Karpas-422 (cell line): Measurements from ENCODE around the gene PACS1. TPM values are rescaled to one million over a fixed set of nuclear protein-coding genes. Genes with fewer than 3 reads are reported as not detected.
A peak's percentile ranks its signal among the peaks of the same experiment; 100 is the strongest.

Experiments
- DNase-seq: peaks from one replicate; pipeline ENCODE4 v3.0.0-alpha.2; 2015
- H2AFZ ChIP-seq: fragments of 200-600 bp; sonication (generic); 2 replicates; pipeline ENCODE4 v1.6.1; 2014; ENCODE audit warnings: antibody characterized with exemption, low read length, mixed read lengths
- H3K27ac ChIP-seq: fragments of 200-600 bp; sonication (generic); 2 replicates; pipeline ENCODE4 v1.5.1; 2014; ENCODE audit warnings: mild to moderate bottlenecking, low read length, moderate library complexity
- H3K27me3 ChIP-seq: fragments of 200-600 bp; sonication (generic); 2 replicates; pipeline ENCODE4 v1.6.1; 2014; ENCODE audit warnings: low read length, mixed read lengths
- H3K36me3 ChIP-seq: fragments of 200-600 bp; sonication (generic); 2 replicates; pipeline ENCODE4 v1.6.1; 2014; ENCODE audit warnings: low read length, mixed read lengths; ENCODE audit not compliant: insufficient read depth
- H3K4me1 ChIP-seq: fragments of 200-600 bp; sonication (generic); 2 replicates; pipeline ENCODE4 v1.6.1; 2014; ENCODE audit warnings: mild to moderate bottlenecking, low read length, mixed read lengths
- H3K4me2 ChIP-seq: fragments of 200-600 bp; sonication (generic); 2 replicates; pipeline ENCODE4 v1.6.1; 2014; ENCODE audit warnings: low read length, low read depth, mild to moderate bottlenecking; ENCODE audit not compliant: poor library complexity, severe bottlenecking
- H3K4me3 ChIP-seq: fragments of 200-600 bp; sonication (generic); 2 replicates; pipeline ENCODE4 v1.5.1; 2014; ENCODE audit warnings: mild to moderate bottlenecking, antibody characterized with exemption, low read length, mixed read lengths
- H3K79me2 ChIP-seq: fragments of 200-600 bp; sonication (generic); 2 replicates; pipeline ENCODE4 v1.6.1; 2014; ENCODE audit warnings: mild to moderate bottlenecking, low read length, mixed read lengths
- H3K9ac ChIP-seq: fragments of 200-600 bp; sonication (generic); 2 replicates; pipeline ENCODE4 v1.6.0; 2014; ENCODE audit warnings: low read length
- H3K9me2 ChIP-seq: fragments of 200-600 bp; sonication (generic), shearing (Covaris generic); replicated peaks from 2 replicates; pipeline ENCODE4 v1.6.0; 2014; ENCODE audit warnings: mild to moderate bottlenecking, low read length, moderate library complexity; ENCODE audit not compliant: insufficient read depth
- H3K9me3 ChIP-seq: fragments of 300-700, 200-600 bp; sonication (generic); 2 replicates; pipeline ENCODE4 v1.6.1; 2014; ENCODE audit warnings: low read length, mixed read lengths
- H4K20me1 ChIP-seq: fragments of 200-600 bp; sonication (generic); 2 replicates; pipeline ENCODE4 v1.6.1; 2014; ENCODE audit warnings: mild to moderate bottlenecking, antibody characterized with exemption, low read length, low read depth; ENCODE audit not compliant: insufficient read depth
- total RNA-seq: library from RNA; depleted of rRNA; stranded (reverse); fragments of >200 nt; shearing (Covaris generic); gene quantifications from 2 replicates; pipeline ENCODE4 v1.2.3, GENCODE V29; 2014; ENCODE audit warnings: low replicate concordance

PACS1 gene
- total RNA-seq, 1 experiment from 2014 or later = 60.5 TPM

DNA sequence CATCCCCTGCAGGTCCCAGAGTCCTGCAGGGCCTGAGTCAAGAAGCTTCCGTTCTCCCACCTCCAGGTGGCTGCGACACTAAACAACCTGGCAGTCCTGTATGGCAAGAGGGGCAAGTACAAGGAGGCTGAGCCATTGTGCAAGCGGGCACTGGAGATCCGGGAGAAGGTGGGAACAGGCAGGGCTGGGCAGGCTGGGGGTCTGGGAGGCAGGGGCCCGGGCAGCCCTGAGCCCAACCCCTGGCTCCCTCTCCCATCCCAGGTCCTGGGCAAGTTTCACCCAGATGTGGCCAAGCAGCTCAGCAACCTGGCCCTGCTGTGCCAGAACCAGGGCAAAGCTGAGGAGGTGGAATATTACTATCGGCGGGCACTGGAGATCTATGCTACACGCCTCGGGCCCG is 193.7 kb downstream of the PACS1 start:
- no peak overlapping the region for H3K4me3 ChIP-seq
- peaks cover 18% of the 10 kb centered on the region for H3K79me2 ChIP-seq
- no peak for DNase-seq
- H2AFZ ChIP-seq = no peak overlapping the region
- H3K4me2 ChIP-seq = no peak overlapping the region
- H3K36me3 ChIP-seq = peaks cover 18% of the 10 kb centered on the region; the same call in 1 of the 2 replicates
- H3K4me1 ChIP-seq = peaks cover 24% of the 10 kb centered on the region
- H3K9me2 ChIP-seq = no peaks in the 10 kb centered on the region
- H3K9me3 ChIP-seq = no peaks in the 10 kb centered on the region
- no peaks in the 10 kb centered on the region for H3K27me3 ChIP-seq
- H4K20me1 ChIP-seq = peaks cover 11% of the 10 kb centered on the region; the same call in 1 of the 2 replicates
- no peak overlapping the region for H3K9ac ChIP-seq
- no peak overlapping the region for H3K27ac ChIP-seq

DNA sequence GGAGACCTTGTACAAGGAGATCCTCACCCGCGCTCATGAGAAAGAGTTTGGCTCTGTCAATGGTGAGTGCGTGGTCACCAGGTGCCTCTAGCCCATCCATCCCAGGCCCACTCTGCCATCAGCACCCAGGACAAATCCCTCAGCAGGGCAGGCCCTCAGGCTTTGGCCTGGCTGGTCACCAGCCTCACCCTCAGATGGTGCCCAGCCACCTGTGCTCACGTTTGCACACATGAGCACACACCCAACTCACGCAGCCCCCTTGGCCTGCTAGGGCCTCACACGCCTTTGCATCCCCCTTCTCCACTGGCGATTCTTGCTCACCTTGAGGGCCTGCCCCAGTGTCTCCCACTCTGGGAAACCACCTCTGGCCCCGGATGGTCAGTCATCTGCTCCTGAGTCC is 194.3 kb downstream of the PACS1 start:
- Histone ChIP-seq H2AFZ (no peak overlapping the region), H3K27ac (no peak overlapping the region), H3K4me3 (no peak overlapping the region), H3K36me3 (peaks cover 14% of the 10 kb centered on the region; the same call in 1 of the 2 replicates), H3K9me3 (no peaks in the 10 kb centered on the region), H4K20me1 (peaks cover 11% of the 10 kb centered on the region; the same call in 1 of the 2 replicates), H3K4me1 (peaks cover 21% of the 10 kb centered on the region), H3K27me3 (no peaks in the 10 kb centered on the region), H3K4me2 (no peak overlapping the region), H3K79me2 (peaks cover 18% of the 10 kb centered on the region), H3K9me2 (no peaks in the 10 kb centered on the region), H3K9ac (no peak overlapping the region)
- DNase-seq = no peak

DNA sequence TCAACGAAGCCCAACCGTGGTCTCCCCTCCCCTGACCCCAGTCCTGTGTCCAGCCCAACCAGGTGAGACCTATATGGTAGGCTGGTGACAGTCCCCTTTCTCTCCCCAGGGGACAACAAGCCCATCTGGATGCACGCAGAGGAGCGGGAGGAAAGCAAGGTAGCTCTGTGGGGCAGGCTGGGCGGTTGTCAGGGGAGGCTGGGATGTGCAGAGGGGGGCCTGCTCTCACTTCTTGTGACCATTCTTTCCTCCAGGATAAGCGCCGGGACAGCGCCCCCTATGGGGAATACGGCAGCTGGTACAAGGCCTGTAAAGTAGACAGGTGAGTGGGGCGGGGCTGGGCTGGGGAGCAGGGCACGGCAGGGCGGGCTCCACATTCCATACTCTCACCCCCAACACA is 194.8 kb downstream of the PACS1 start:
- no peaks in the 10 kb centered on the region for H3K9me3 ChIP-seq
- H3K4me2 ChIP-seq = no peak overlapping the region
- H3K27me3 ChIP-seq = no peaks in the 10 kb centered on the region
- H3K79me2 ChIP-seq = peaks cover 18% of the 10 kb centered on the region
- H4K20me1 ChIP-seq = peaks cover 11% of the 10 kb centered on the region; the same call in 1 of the 2 replicates
- H3K36me3 ChIP-seq = peaks cover 8% of the 10 kb centered on the region; the same call in 1 of the 2 replicates
- H3K4me3 ChIP-seq = no peak overlapping the region
- no peak overlapping the region for H2AFZ ChIP-seq
- H3K9ac ChIP-seq = no peak overlapping the region
- no peaks in the 10 kb centered on the region for H3K9me2 ChIP-seq
- H3K4me1 ChIP-seq = peaks cover 25% of the 10 kb centered on the region
- peak; percentile 87 for DNase-seq
- H3K27ac ChIP-seq = no peak overlapping the region

DNA sequence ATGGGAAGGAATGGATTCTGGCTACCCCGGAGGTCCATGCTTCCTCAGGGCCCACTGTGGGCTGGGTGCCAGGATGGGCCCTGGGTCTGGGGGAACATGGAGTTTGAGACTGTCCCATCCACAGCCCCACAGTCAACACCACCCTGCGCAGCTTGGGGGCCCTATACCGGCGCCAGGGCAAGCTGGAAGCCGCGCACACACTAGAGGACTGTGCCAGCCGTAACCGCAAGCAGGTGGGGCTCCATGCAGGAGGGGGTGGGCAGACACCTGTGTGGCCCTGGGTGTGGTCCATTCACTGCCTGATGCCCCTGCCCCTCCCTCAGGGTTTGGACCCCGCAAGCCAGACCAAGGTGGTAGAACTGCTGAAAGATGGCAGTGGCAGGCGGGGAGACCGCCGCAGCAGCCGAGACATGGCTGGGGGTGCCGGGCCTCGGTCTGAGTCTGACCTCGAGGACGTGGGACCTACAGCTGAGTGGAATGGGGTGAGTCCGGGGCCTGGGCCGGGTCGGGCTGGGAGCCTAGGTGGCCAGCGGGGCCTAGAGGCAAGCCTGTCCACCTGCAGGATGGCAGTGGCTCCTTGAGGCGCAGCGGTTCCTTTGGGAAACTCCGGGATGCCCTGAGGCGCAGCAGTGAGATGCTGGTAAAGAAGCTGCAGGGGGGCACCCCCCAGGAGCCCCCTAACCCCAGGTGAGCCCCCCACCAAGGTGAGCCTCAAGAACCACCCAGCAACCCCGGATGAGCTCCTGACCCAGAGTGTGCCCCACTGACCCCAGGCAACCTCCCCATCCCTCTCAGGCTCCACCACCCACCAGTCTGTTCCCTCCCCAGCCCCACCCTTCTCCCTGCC is 195.7 kb downstream of the PACS1 start:
- Histone ChIP-seq H3K4me3 (no peak overlapping the region), H3K36me3 (peaks cover 4% of the 10 kb centered on the region; the same call in 1 of the 2 replicates), H3K27ac (no peak overlapping the region), H3K9me2 (no peaks in the 10 kb centered on the region), H3K4me1 (peaks cover 27% of the 10 kb centered on the region), H3K9ac (no peak overlapping the region), H3K79me2 (peaks cover 22% of the 10 kb centered on the region), H4K20me1 (peaks cover 11% of the 10 kb centered on the region; the same call in 1 of the 2 replicates), H3K27me3 (no peaks in the 10 kb centered on the region), H3K9me3 (no peaks in the 10 kb centered on the region), H2AFZ (no peak overlapping the region), H3K4me2 (no peak overlapping the region)
- DNase-seq = no peak

DNA sequence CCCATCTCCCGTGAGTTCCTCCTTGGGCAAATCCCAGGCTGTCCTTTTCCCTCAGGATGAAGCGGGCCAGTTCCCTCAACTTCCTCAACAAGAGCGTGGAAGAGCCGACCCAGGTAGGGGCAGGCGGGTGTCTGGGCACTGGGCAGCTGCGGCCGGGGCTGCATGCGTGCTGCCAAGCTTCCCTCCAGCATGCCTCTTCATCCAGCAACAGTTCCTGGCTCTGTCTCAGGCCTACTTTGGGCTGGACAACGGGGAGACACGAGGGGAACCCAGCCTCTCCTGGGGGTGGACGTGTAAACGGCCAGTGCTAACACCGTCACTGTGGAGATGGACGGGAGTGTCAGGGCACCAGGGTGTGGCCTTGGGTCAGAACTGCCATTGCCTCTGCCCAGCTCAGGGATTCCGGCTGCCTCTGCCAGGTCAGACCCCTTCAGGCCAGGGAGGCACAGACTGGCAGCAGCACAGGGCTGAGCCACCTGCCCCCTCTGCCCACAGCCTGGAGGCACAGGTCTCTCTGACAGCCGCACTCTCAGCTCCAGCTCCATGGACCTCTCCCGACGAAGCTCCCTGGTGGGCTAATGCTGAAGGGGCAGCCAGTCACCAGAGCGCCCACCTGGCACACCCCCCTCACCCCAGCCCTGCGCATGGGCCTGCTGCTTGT is 196.4 kb downstream of the PACS1 start:
- Histone ChIP-seq H3K4me3 (peak overlapping the region; percentile 67; the same call in 1 of the 2 replicates), H4K20me1 (peaks cover 11% of the 10 kb centered on the region; the same call in 1 of the 2 replicates), H3K36me3 (peaks cover 4% of the 10 kb centered on the region; the same call in 1 of the 2 replicates), H2AFZ (no peak overlapping the region), H3K27me3 (no peaks in the 10 kb centered on the region), H3K79me2 (peaks cover 24% of the 10 kb centered on the region), H3K4me2 (peak overlapping the region; percentile 87), H3K9me3 (no peaks in the 10 kb centered on the region), H3K4me1 (peaks cover 27% of the 10 kb centered on the region), H3K27ac (no peak overlapping the region), H3K9ac (peak overlapping the region; percentile 62; the same call in 1 of the 2 replicates), H3K9me2 (no peaks in the 10 kb centered on the region)
- DNase-seq = no peak

DNA sequence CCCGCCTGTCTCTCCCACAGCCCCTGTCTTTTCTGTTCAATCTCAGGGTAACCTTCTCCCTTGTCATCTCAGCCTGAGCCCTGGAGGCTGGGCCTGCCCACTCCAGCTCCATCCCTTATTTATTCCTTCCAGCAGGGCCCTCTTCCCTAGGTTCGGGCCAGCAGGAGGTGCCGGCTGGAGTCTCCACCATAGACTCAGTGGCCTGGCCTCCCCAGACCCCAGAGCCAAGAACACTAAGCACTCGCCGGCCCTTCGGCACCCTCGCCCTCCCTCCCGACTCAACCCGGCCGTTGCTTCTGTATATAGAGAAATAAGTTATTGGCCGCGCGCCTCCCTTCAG is 196.9 kb downstream of the PACS1 start:
- Histone ChIP-seq H3K79me2 (peaks cover 24% of the 10 kb centered on the region), H3K36me3 (peaks cover 5% of the 10 kb centered on the region; the same call in 1 of the 2 replicates), H3K9me3 (no peaks in the 10 kb centered on the region), H3K27ac (no peak overlapping the region), H3K4me1 (peaks cover 27% of the 10 kb centered on the region), H3K9me2 (no peaks in the 10 kb centered on the region), H4K20me1 (peaks cover 11% of the 10 kb centered on the region; the same call in 1 of the 2 replicates), H3K27me3 (no peaks in the 10 kb centered on the region), H2AFZ (no peak overlapping the region), H3K9ac (peak overlapping the region; percentile 62), H3K4me3 (peak overlapping the region; percentile 67; the same call in 1 of the 2 replicates), H3K4me2 (peak overlapping the region; percentile 87)
- DNase-seq = no peak

DNA sequence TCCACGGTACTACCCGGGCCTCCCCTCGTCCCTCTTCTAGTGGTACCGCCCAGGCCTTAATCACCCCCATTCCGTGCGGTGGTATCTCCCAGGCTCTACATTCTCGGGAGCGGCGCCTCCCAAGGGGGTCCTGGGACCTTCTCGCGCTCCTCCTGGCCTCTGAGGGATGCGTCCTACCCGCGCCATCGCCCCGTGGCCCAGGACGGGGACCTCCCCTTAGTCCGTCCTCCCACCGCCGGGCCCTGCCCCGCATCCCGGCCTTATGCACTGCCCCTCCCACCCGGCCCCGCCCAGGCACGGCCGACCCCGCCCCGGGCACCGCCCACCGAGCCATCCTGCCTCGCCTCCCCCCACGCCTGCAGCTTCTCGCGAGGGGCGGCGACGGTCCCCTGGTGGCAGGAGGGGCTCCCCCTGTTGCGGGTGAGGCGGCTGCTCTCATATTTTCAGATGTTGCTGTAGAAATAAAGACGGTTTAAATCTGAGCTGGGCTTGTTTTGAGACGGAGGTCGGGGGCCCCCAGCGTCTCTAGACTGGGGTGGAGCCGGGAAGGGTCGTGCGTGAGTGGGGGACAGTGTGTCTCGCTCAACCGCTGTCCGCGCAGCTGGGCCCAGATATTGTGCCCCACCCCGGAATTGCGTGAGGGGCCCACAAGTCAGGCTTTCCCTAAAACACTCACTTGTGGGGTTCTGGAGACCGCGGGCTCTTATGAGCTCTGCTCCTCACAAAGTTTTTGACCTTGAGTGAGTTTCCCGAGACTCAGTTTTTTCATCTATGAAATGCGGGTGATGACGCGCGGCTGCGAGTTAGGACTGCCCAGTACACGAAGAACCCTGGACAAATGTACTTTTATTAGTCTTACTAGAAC is 197.5 kb downstream of the PACS1 start:
- Histone ChIP-seq H3K4me2 (peak overlapping the region; percentile 87), H3K27me3 (no peaks in the 10 kb centered on the region), H3K9me3 (no peaks in the 10 kb centered on the region), H3K4me1 (peaks cover 27% of the 10 kb centered on the region), H3K9me2 (no peaks in the 10 kb centered on the region), H4K20me1 (peaks cover 11% of the 10 kb centered on the region; the same call in 1 of the 2 replicates), H3K79me2 (peaks cover 24% of the 10 kb centered on the region), H2AFZ (peak overlapping the region; percentile 56; the same call in 1 of the 2 replicates), H3K27ac (peak overlapping the region; percentile 82), H3K4me3 (peak overlapping the region; percentile 67), H3K36me3 (peaks cover 11% of the 10 kb centered on the region; the same call in 1 of the 2 replicates), H3K9ac (peak overlapping the region; percentile 78)
- DNase-seq = peak; percentile 93
